T-helper 17 cell (primary cell): ENCODE measurements around the gene ETS1. TPM values are rescaled to one million over a fixed set of nuclear protein-coding genes. Genes with fewer than 3 reads are reported as not detected.
"Not testable (repeated sequence)": the region's sequence is repeated elsewhere in the genome, so short reads cannot be mapped to it uniquely, and the experiment has no call there.

ENCODE experiments used
- ATAC-seq: fragments of 150-1000 bp; cut with Tn5 transposase; 2 replicates; pipeline ENCODE4 v1.10.0; 2021; ENCODE audit warnings: mild to moderate bottlenecking, moderate library complexity
- DNase-seq, 3 donors: peaks; one replicate each; pipeline versions ENCODE4 v3.0.0 to v3.0.0-alpha.2; 2020 to 2021
- H3K9me3 ChIP-seq: one replicate; pipeline ENCODE4 v1.7.0; 2013; ENCODE audit warnings: low read length, mild to moderate bottlenecking; ENCODE audit not compliant: control insufficient read depth, poor library complexity, severe bottlenecking
- H3K27ac Mint-ChIP-seq: one replicate; pipeline ENCODE4 v1.8.0; 2022; ENCODE audit warnings: mild to moderate bottlenecking, moderate library complexity, mixed read lengths
- H3K27me3 Mint-ChIP-seq: one replicate; pipeline ENCODE4 v1.8.0; 2022; ENCODE audit warnings: mixed read lengths
- H3K36me3 Mint-ChIP-seq: one replicate; pipeline ENCODE4 v1.8.0; 2022; ENCODE audit warnings: low read depth, mixed read lengths
- H3K4me1 Mint-ChIP-seq: one replicate; pipeline ENCODE4 v1.8.0; 2022; ENCODE audit warnings: mild to moderate bottlenecking, mixed read lengths
- H3K4me3 Mint-ChIP-seq: one replicate; pipeline ENCODE4 v1.8.0; 2022; ENCODE audit warnings: mild to moderate bottlenecking, moderate library complexity, mixed read lengths
- total RNA-seq, 4 donors: library from RNA in 2 of 4; stranded (reverse) in 2 of 4; gene quantifications; one replicate each; pipeline ENCODE4 v1.2.3 and lab custom pipeline; 2022 to 2026

Gene ETS1
- total RNA-seq, 2 donors from 2014 or later, result 670 to 745 TPM

DNA sequence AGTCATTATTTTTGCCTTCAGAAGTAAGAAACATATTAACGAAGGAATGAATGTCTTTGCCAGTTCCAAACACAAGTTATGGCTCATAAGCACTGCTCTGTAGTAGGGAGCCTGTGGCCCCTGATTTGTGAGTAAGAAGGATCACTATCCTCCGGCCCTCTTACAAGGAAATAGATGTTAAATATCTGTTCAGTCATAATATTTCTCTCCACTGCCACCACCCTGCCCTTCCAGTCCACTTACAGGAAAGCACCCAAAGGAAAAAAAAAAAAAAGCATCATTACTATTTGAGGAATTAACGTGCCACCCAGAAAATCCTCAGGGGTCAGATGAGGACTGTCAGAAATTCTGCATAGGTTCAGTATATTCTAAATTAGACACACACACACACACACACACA is 123.4 kb downstream of the ETS1 start:
- Mint-ChIP-seq H3K4me1 (peaks cover 78% of the 10 kb centered on the region), H3K4me3 (peak overlapping the region; percentile 82), H3K27ac (peak overlapping the region; percentile 100), H3K27me3 (no peaks in the 10 kb centered on the region), H3K36me3 (peaks cover 29% of the 10 kb centered on the region)
- ATAC-seq, result no peak
- H3K9me3 ChIP-seq, result no peaks in the 10 kb centered on the region
- DNase-seq, result no peak

DNA sequence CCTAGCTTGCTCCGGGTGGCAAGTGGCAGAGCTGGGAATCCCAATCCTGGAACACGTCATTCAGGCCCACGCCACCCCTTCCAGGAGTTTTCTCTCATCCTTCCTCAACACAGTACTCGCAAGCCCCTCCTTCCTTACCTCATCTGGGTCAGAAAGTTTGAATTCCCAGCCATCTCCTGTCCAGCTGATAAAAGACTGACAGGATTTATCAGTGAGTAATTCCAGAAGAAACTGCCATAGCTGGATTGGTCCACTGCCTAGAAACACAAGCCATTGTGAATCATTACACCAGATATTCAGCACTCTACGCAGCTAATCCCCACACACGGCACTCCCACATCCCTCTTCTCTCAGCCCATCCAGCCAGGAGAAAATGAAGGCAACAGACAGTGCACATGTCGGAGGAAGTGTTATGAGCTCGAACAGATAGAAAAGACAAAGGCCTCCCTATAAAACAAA is 124.0 kb downstream of the ETS1 start:
- peaks cover 77% of the 10 kb centered on the region for H3K4me1 Mint-ChIP-seq
- H3K4me3 Mint-ChIP-seq, result peak overlapping the region; percentile 68
- peaks cover 29% of the 10 kb centered on the region for H3K36me3 Mint-ChIP-seq
- H3K27ac Mint-ChIP-seq, result peak overlapping the region; percentile 100
- H3K9me3 ChIP-seq, result no peaks in the 10 kb centered on the region
- DNase-seq, result no peak
- H3K27me3 Mint-ChIP-seq, result no peaks in the 10 kb centered on the region
- ATAC-seq, result no peak

DNA sequence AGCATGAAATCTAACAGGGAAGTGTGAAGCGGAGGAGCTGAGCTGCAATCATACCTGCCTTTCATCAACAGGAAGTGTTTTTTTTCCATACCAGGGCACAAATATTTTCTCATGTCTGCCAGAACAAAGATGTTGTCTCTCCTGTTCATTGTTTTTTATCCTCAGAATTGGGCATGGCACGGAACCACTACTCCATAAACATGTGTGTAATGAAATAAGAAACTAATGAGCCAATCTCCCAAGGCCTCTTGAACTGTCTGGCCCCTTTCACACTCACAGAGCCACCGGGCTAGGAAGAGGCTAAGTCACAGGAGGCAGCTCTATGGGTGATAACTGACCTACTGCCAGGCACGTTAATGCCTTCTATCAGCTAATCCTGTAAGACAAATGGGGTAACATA is 124.4 kb downstream of the ETS1 start:
- peak overlapping the region; percentile 68 for H3K4me3 Mint-ChIP-seq
- H3K9me3 ChIP-seq, result no peaks in the 10 kb centered on the region
- peaks cover 72% of the 10 kb centered on the region for H3K4me1 Mint-ChIP-seq
- H3K27ac Mint-ChIP-seq, result peak overlapping the region; percentile 100
- H3K27me3 Mint-ChIP-seq, result no peaks in the 10 kb centered on the region
- H3K36me3 Mint-ChIP-seq, result peaks cover 29% of the 10 kb centered on the region
- no peak for ATAC-seq
- no peak for DNase-seq

DNA sequence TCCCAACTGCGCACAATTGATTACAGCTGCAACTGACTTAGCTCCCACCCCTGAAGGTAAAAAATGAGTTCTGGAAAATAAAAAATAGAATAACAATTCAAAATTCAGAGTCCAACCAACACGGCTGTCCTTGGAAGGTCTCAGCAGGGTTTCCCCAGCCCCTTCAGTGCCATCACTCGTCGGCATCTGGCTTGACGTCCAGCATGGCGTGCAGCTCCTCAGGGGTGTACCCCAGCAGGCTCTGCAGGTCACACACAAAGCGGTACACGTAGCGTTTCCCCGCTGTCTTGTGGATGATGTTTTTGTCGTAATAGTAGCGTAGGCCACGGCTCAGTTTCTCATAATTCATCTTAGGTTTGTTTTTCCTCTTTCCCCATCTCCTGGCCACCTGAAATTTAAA is 125.2 kb downstream of the ETS1 start:
- ATAC-seq (no peak), DNase-seq (no peak)
- Mint-ChIP-seq H3K27me3 (no peaks in the 10 kb centered on the region), H3K27ac (peak overlapping the region; percentile 100), H3K36me3 (peaks cover 27% of the 10 kb centered on the region), H3K4me3 (no peak overlapping the region), H3K4me1 (peaks cover 67% of the 10 kb centered on the region)
- no peaks in the 10 kb centered on the region for H3K9me3 ChIP-seq

DNA sequence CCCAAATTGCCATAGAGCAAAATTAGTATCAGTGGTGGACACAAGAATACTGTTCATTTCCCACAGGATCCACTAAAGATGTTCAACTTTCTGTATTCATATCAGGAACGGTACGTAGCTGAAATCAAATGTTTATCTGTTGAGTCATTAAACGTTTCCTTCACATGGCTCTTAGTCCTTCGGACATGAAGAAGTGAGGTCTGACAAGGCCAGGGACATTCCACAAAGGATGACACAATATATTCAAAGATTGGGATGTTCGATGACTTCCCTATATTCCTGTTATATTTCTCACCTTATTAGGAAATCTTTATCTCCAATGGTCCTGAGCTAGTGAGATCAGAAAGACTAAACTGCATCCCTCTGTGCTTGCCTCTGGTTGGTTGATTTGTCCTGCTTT is 129.0 kb downstream of the ETS1 start:
- ATAC-seq (no peak), DNase-seq (no peak)
- Mint-ChIP-seq H3K27ac (peak overlapping the region; percentile 94), H3K4me3 (no peak overlapping the region), H3K36me3 (peaks cover 13% of the 10 kb centered on the region), H3K4me1 (peaks cover 51% of the 10 kb centered on the region), H3K27me3 (no peaks in the 10 kb centered on the region)
- H3K9me3 ChIP-seq, result no peaks in the 10 kb centered on the region

DNA sequence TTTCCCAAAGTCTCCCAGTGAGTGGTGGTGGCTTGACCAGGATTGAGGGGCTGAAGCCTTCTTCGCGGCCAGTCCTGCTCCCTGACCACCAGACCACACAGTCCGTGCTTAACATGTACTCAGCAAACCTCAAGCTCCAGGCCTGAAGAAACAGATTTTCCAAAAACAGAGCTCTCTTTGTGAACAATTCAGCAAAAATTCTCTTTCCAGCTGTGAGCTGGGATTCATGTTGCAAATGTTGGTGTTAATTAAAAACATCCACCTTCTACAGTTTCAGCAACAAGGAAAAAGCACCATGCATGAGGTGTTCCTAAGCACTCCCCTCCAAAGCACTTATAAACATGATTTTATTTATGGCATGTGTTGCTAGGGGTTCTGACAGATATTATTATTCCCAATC is 129.5 kb downstream of the ETS1 start:
- H3K9me3 ChIP-seq, result no peaks in the 10 kb centered on the region
- DNase-seq (no peak), ATAC-seq (no peak)
- no peak overlapping the region for H3K4me3 Mint-ChIP-seq
- H3K27me3 Mint-ChIP-seq, result no peaks in the 10 kb centered on the region
- H3K36me3 Mint-ChIP-seq, result peaks cover 13% of the 10 kb centered on the region
- H3K27ac Mint-ChIP-seq, result peak overlapping the region; percentile 94
- H3K4me1 Mint-ChIP-seq, result peaks cover 51% of the 10 kb centered on the region

DNA sequence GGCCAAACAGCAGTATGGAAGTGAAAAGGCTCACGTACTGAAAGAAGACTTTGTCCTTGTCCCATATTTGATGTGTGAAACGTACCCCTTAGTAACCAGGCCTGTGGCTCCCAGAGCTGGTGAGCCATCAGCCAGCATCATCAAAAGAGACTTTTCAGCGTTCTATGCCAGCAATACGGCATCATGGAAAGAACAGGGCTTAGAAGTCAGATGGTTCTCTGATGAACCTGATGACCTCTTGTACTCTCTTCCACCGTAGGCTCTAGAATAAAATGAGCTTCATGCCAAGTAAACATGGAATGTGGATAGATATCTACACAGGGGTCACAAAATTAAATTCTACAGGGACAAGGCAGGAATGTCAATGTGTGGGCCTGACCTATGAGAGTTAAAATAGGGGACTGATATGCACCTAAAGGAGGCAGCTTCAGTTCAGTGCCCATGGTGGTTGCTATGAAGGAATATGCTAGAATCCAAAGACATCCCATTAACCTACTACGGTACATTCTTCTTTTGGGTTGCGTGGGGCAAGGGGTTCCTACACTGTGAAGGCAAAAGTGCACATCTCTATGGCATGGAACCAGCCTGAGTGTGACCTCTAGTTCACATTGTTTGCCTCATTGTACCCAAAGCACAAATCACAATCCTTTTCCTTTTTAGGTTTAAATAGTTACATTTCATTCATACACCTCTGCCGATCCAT is 130.6 kb downstream of the ETS1 start:
- ATAC-seq (no peak), DNase-seq (no peak)
- H3K36me3 Mint-ChIP-seq, result peaks cover 13% of the 10 kb centered on the region
- no peaks in the 10 kb centered on the region for H3K9me3 ChIP-seq
- peak overlapping the region; percentile 94 for H3K27ac Mint-ChIP-seq
- H3K27me3 Mint-ChIP-seq, result no peaks in the 10 kb centered on the region
- peaks cover 49% of the 10 kb centered on the region for H3K4me1 Mint-ChIP-seq
- H3K4me3 Mint-ChIP-seq, result peak overlapping the region; percentile 21

DNA sequence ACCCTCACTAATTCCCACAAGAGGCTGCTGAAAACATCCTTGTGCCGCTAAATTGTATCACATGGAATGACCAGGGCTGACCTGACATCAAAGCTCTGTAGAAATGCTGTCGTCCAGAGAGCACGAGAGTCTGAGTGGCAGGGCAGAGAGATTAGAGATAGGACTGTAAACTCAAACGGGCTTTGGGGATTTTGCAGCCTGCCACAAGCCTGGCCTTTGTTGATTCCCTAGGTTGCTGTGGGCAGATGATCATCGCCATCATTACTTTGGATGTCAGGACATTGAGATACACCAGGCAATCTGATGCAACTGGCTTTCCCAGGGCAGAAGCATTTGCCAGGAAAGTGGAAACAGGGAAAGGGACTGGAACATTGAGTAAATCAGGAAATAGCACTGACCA is 131.6 kb downstream of the ETS1 start:
- Mint-ChIP-seq H3K4me1 (peaks cover 49% of the 10 kb centered on the region), H3K36me3 (peaks cover 7% of the 10 kb centered on the region)
- no peak for DNase-seq

DNA sequence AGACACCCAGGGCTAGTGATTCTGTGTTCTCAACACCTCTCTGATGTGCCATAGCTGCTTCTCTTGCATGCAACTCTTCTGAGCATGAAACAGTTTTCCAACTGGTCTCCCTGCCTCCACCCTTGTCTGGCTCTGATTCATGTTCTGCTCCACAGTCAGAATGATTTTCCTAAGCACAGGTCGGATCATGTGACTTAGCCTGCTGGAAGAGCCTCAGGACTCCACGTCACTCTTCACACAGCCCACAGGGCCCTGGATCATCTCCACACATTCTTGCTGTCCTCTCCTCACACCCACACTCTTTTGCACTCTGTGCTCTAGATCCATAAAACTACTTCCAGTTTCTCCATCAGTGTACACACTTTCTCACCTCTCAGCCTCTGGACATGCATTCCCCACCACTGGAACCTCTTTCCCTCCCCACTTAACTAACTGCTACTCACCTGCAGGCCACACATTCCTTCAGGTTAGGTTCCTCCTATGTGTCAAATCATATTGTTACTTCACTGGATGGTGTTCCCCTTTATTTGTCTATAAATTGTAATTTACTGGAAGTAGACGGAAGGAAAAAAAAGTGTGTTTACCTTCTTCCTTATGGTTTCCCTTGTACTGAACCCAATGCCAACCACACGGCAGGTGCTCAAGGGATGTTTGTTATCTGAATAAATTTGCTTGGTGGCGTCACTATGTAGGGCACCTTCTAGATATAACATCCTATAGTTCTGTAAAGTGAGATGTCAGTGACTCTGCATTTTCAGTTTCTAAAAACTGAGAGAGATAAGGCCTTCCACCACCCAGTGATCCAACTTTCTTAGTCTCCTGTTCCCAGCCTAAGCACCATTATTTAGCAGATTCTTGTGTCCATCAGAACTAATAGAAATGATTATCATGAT is 133.7 kb downstream of the ETS1 start:
- no peak for DNase-seq
- peak; percentile 77 for ATAC-seq
- peaks cover 45% of the 10 kb centered on the region for H3K4me1 Mint-ChIP-seq
- no peaks in the 10 kb centered on the region for H3K36me3 Mint-ChIP-seq
- peak overlapping the region; percentile 50 for H3K4me3 Mint-ChIP-seq
- peak overlapping the region; percentile 94 for H3K27ac Mint-ChIP-seq
- H3K9me3 ChIP-seq, result no peaks in the 10 kb centered on the region
- H3K27me3 Mint-ChIP-seq, result no peaks in the 10 kb centered on the region

More for the DNA sequence above, 131.6 kb downstream of the ETS1 start:
- peak overlapping the region; percentile 94 for H3K27ac Mint-ChIP-seq
- H3K27me3 Mint-ChIP-seq, result no peaks in the 10 kb centered on the region
- ATAC-seq, result no peak
- H3K4me3 Mint-ChIP-seq, result no peak overlapping the region
- no peaks in the 10 kb centered on the region for H3K9me3 ChIP-seq

DNA sequence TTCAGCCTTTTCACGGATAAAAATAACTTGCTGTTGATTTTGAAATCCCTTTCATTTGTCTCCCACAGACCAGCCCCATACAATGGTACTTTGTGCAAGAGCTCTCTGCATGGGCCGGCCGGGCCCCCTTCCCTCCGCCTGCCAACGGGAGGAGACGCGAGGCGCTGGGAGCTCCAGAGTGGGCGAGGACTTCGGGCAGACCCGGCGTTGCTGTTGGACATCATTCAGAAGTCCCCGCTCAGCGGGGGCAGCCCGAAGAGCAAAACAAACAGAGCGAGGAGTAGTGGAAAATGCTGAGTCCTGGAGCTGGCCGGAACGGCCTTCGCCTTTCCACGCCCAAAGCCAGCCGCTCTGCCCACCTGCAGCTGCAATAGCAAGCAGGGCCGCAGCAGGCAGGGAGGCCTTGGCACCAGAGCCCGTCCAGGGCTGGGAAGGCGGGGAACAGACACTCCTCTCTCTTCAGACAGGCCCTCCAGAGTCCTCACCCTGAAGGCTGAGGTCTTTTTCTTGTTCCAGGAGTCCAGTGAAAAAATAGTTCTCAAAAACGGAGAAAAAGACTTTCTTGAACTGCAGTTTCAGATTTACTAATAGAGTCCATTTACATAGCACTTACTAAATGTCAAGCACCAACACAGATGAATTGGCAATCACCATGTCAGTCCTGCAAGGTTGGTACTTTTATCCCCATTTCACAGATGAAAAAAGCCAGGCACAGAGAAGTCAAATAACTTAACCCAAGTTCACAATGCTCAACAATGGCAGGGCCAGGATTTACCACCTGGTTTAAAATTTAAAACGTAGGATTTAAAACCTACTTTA is 135.5 kb downstream of the ETS1 start:
- H3K27ac Mint-ChIP-seq, result peak overlapping the region; percentile 94
- no peaks in the 10 kb centered on the region for H3K36me3 Mint-ChIP-seq
- peak overlapping the region; percentile 50 for H3K4me3 Mint-ChIP-seq
- no peak for DNase-seq
- peaks cover 41% of the 10 kb centered on the region for H3K4me1 Mint-ChIP-seq
- no peaks in the 10 kb centered on the region for H3K9me3 ChIP-seq
- no peak for ATAC-seq
- no peaks in the 10 kb centered on the region for H3K27me3 Mint-ChIP-seq

DNA sequence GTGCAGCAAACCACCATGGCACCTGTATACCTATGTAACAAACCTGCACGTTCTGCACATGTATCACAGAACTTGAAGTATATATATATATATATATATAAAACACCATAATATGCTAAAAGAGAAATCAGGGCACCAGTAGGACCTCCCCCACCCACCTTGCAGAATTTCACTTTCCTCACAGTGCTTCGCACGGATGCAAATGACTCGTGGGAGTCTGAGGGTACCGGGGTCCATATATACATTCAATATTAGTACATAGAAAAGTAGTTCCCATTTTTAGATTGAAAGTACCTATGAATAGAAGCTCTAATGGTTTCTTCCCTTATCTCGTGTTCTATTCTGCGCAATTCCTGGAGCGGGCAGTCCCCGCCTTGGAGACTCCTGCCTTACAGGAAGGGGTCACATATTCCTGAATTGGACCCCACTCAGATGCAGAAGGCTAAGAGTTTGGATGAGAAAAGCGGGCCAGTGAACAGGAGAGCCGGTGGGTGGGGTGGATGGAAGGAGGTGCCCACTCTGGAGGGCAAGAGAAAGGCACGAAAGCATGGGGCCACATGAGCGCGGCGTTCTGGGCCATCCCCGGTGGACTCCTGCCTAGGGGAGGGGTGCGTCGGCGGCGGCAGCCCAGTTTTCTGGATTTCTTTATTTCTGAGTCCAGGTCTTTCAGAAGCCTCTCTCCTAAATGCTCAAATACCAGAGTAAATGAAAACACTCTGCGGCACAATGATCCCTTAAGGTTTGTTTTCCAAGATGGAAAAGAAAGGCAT is 136.3 kb downstream of the ETS1 start:
- Mint-ChIP-seq H3K27me3 (no peaks in the 10 kb centered on the region), H3K36me3 (no peaks in the 10 kb centered on the region), H3K4me1 (peaks cover 41% of the 10 kb centered on the region), H3K4me3 (no peak overlapping the region), H3K27ac (peak overlapping the region; percentile 94)
- DNase-seq (no peak), ATAC-seq (no peak)
- no peaks in the 10 kb centered on the region for H3K9me3 ChIP-seq

DNA sequence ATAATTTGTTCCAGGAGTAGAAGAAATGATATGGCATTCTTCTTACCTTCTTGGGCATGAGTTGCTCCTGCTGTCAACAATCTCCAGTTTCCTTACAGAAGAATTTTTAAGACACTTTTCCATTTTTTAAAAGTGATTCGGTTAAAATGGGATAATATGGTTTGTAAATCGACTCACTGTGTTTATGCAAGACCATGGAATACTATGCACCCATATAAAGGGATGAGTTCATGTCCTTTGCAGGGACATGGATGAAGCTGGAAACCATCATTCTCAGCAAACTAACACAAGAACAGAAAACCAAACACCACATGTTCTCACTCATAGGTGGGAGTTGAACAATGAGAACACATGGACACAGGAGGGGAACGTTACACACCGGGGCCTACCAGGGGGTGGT is 136.9 kb downstream of the ETS1 start:
- H3K9me3 ChIP-seq, H3K27me3 Mint-ChIP-seq, DNase-seq, H3K4me3 Mint-ChIP-seq, ATAC-seq, H3K36me3 Mint-ChIP-seq: not testable (repeated sequence)
- H3K4me1 Mint-ChIP-seq, result peaks cover 41% of the 10 kb centered on the region
- peak overlapping the region; percentile 29 for H3K27ac Mint-ChIP-seq
